SK-N-SH (cell line): Measurements from ENCODE around the gene RBM42. TPM values are rescaled to one million over a fixed set of nuclear protein-coding genes. Genes with fewer than 3 reads are reported as not detected.
A peak's percentile ranks its signal among the peaks of the same experiment; 100 is the strongest.

ENCODE experiments used
- CTCF ChIA-PET: fragments of 300-600, 350-600 bp; formaldehyde crosslinking; extraction: SDS; loops from one replicate; lab custom pipeline; 2021; lab: Yijun Ruan, JAX
- POLR2A ChIA-PET: fragments of 350-600 bp; sonication (Branson Sonifier 250); formaldehyde crosslinking; extraction: SDS; loops from one replicate; lab custom pipeline; 2020; ENCODE audit warnings: antibody characterized with exemption, inconsistent platforms; lab: Yijun Ruan, JAX
- DNase-seq: peaks from one replicate; pipeline ENCODE4 v3.0.0; 2012
- H2AFZ ChIP-seq: fragments of 200-600 bp; sonication (generic); 2 replicates; pipeline ENCODE4 v1.8.1; 2016; ENCODE audit warnings: antibody characterized with exemption, mild to moderate bottlenecking, low read depth
- H3F3A ChIP-seq: fragments of 200-600 bp; sonication (generic); replicated peaks from 2 replicates; pipeline ENCODE3; 2016; ENCODE audit warnings: antibody characterized with exemption, mild to moderate bottlenecking; ENCODE audit not compliant: insufficient read depth
- H3K27ac ChIP-seq, 2 experiments: fragments of 200-500 bp in 1 of 2; fragments of 200-600 bp in 1 of 2; sonication (Bioruptor generic) in 1 of 2; sonication (generic), shearing (Covaris generic) in 1 of 2; 2 replicates each; pipeline versions ENCODE4 v1.5.1 to v1.6.1; 2014 to 2016; ENCODE audit warnings: low read depth in 2 of 2, inconsistent platforms in 1 of 2, low read length in 1 of 2, mild to moderate bottlenecking in 1 of 2, mixed read lengths in 1 of 2
- H3K27me3 ChIP-seq: fragments of 200-600 bp; sonication (generic), shearing (Covaris generic); 2 replicates; pipeline ENCODE4 v1.6.1; 2016; ENCODE audit warnings: mixed run types; ENCODE audit not compliant: insufficient read depth
- H3K36me3 ChIP-seq, 2 experiments: fragments of 200-500 bp in 1 of 2; fragments of 200-600 bp in 1 of 2; sonication (Bioruptor generic) in 1 of 2; sonication (generic) in 1 of 2; replicated peaks in 1 of 2; 2 replicates each; pipeline versions ENCODE3 to v1.5.1; 2014 to 2016; ENCODE audit warnings: low read length in 1 of 2, mild to moderate bottlenecking in 1 of 2; ENCODE audit not compliant: insufficient read depth in 2 of 2, control insufficient read depth in 1 of 2
- H3K4me1 ChIP-seq, 2 experiments: fragments of 200-500 bp in 1 of 2; fragments of 200-600 bp in 1 of 2; sonication (Bioruptor generic) in 1 of 2; sonication (generic), shearing (Covaris generic) in 1 of 2; 2 replicates each; pipeline versions ENCODE4 v1.5.1 to v1.6.1; 2014 to 2016; ENCODE audit warnings: low read depth in 1 of 2, low read length in 1 of 2, mixed run types in 1 of 2; ENCODE audit not compliant: insufficient read depth in 2 of 2, control insufficient read depth in 1 of 2
- H3K4me2 ChIP-seq: fragments of 200-600 bp; sonication (generic), shearing (Covaris generic); 2 replicates; pipeline ENCODE4 v1.6.1; 2017; ENCODE audit warnings: mixed run types
- H3K4me3 ChIP-seq, 2 experiments: fragments of 200-500 bp in 1 of 2; fragments of 200-600 bp in 1 of 2; sonication (Bioruptor generic) in 1 of 2; sonication (generic), shearing (Covaris generic) in 1 of 2; 2 replicates each; pipeline versions ENCODE4 v1.5.1 to v1.8.1; 2014 to 2016; ENCODE audit warnings: low read depth in 2 of 2, inconsistent platforms in 1 of 2, low read length in 1 of 2, mild to moderate bottlenecking in 1 of 2, mixed read lengths in 1 of 2, moderate library complexity in 1 of 2
- H3K79me2 ChIP-seq: fragments of 200-600 bp; sonication (generic); 2 replicates; pipeline ENCODE4 v1.8.1; 2017; ENCODE audit warnings: mild to moderate bottlenecking; ENCODE audit not compliant: insufficient read depth
- H3K9ac ChIP-seq: fragments of 200-600 bp; sonication (generic); 2 replicates; pipeline ENCODE4 v1.6.1; 2017; ENCODE audit warnings: mixed run types
- H3K9me2 ChIP-seq: fragments of 200-600 bp; sonication (generic); 2 replicates; pipeline ENCODE4 v1.6.1; 2017; ENCODE audit warnings: mixed run types
- H3K9me3 ChIP-seq: fragments of 200-600 bp; sonication (generic); 2 replicates; pipeline ENCODE4 v1.6.1; 2017; ENCODE audit warnings: mixed run types, mild to moderate bottlenecking, moderate library complexity
- H4K20me1 ChIP-seq: fragments of 200-600 bp; sonication (generic); 2 replicates; pipeline ENCODE4 v1.6.1; 2017; ENCODE audit warnings: mild to moderate bottlenecking, mixed run types; ENCODE audit not compliant: insufficient read depth
- CHD2 ChIP-seq: fragments of 150-350 bp; IDR thresholded peaks from 2 replicates; pipeline ENCODE4 v1.6.1; 2018; ENCODE audit warnings: low read length; ENCODE audit not compliant: partially characterized antibody
- CTCF ChIP-seq: fragments of 200-600 bp; sonication (generic); IDR thresholded peaks from 2 replicates; pipeline ENCODE4 v1.6.1; 2017; ENCODE audit warnings: antibody characterized with exemption, mild to moderate bottlenecking, moderate library complexity
- EZH2phosphoT487 ChIP-seq: fragments of 200-600 bp; sonication (generic); IDR thresholded peaks from 2 replicates; pipeline ENCODE4 v1.6.1; 2017; ENCODE audit warnings: low read depth, mixed run types, mild to moderate bottlenecking, antibody characterized with exemption, moderate library complexity, borderline replicate concordance
- FOXJ3 ChIP-seq: sonication (generic); formaldehyde crosslinking; IDR thresholded peaks from 2 replicates; pipeline ENCODE4 v1.5.1; 2020; ENCODE audit warnings: mild to moderate bottlenecking, missing genetic modification reagents
- GATA2 ChIP-seq: sonication (generic); formaldehyde crosslinking; IDR thresholded peaks from 2 replicates; pipeline ENCODE4 v1.5.0; 2020; ENCODE audit warnings: mild to moderate bottlenecking, missing genetic modification reagents
- MAX ChIP-seq: IDR thresholded peaks from 2 replicates; pipeline ENCODE4 v1.4.0; 2012; ENCODE audit warnings: low read depth
- MXI1 ChIP-seq: IDR thresholded peaks from 2 replicates; pipeline ENCODE4 v1.6.1; 2012; ENCODE audit warnings: mild to moderate bottlenecking, low read depth, low read length, improper control_type of control experiment
- RFX5 ChIP-seq: IDR thresholded peaks from 2 replicates; pipeline ENCODE4 v1.6.1; 2012; ENCODE audit warnings: mild to moderate bottlenecking, improper control_type of control experiment, low read length
- USF2 ChIP-seq: fragments of 150-350 bp; IDR thresholded peaks from 2 replicates; pipeline ENCODE4 v1.6.1; 2017; ENCODE audit warnings: antibody characterized with exemption, low read length, low read depth, borderline replicate concordance
- WGBS: methylation state at CpG from one replicate; pipeline ENCODE4 v1.1.6; 2017; ENCODE audit warnings: low lambda C conversion rate; 5-methylcytosine and 5-hydroxymethylcytosine counted together
- polyA plus RNA-seq, 3 experiments: library from polyadenylated mRNA; depleted of rRNA; stranded (reverse); fragments of >200 nt; gene quantifications; 2 replicates each; pipeline ENCODE4 v1.2.3, GENCODE V29; 2012

RBM42 gene
- polyA plus RNA-seq, 1 of the 3 experiments (the other 2 are of a cell fraction): 69.9 TPM

DNA sequence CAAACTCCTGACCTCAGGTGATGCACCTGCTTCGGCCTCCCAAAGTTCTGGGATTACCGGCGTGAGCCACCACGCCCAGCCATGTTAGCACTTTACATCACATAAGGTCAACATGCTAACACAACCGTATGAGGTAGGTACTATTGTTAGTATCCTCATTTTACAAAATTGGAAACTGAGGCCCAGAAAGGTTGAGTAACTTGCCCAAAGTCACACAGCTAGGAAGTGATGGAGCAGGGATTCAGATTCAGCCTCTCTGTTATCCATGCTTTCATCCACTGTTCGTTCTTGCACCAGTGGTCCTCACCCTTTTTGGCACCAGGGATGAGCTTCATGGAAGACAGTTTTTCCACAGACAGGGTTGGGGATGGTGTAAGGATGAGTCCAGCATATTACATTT is 27.9 kb downstream of the RBM42 start:
- no peaks in the 10 kb centered on the region for H3K9me3 ChIP-seq
- no peak overlapping the region for H3K9ac ChIP-seq
- H3K4me1 ChIP-seq: no peaks in the 10 kb centered on the region
- no peak overlapping the region for H2AFZ ChIP-seq
- H3K4me2 ChIP-seq: no peak overlapping the region
- no peaks in the 10 kb centered on the region for H4K20me1 ChIP-seq
- peaks cover 28 to 31% of the 10 kb centered on the region in 2 experiments for H3K36me3 ChIP-seq
- ChIA-PET CTCF (interaction anchor here (1.1 to 2.8 kb wide), 5 partner anchors 10 to 162 kb away, joined by 3 to 10 read pairs (median 3); no protein-coding TSS in a partner anchor), POLR2A (interaction anchor here (1.6 kb wide), 1 partner anchor 9 kb away, joined by 3 read pairs; the partner anchor contains the start of gene COX6B1)
- H3K27me3 ChIP-seq: no peaks in the 10 kb centered on the region
- 0 out of 2 replicates have a peak, but pooled peaks cover under 1% of the 10 kb centered on the region for H3K79me2 ChIP-seq
- TF ChIP-seq EZH2phosphoT487: no peak
- no peak for TF ChIP-seq GATA2 (CRISPR knock-in tag)
- no peak for TF ChIP-seq MXI1
- TF ChIP-seq MAX: no peak
- no peak for TF ChIP-seq CHD2
- no peak for TF ChIP-seq FOXJ3 (CRISPR knock-in tag)
- no peak for TF ChIP-seq USF2
- 89% methylated on average over 6 of the region's 6 CpGs for WGBS
- H3F3A ChIP-seq: no peaks in the 10 kb centered on the region
- no peak overlapping the region for H3K4me3 ChIP-seq
- no peak for DNase-seq
- no peaks in the 10 kb centered on the region for H3K9me2 ChIP-seq
- no peak overlapping the region for H3K27ac ChIP-seq

- H3K9me3 ChIP-seq: no peaks in the 10 kb centered on the region
- peaks cover 28 to 31% of the 10 kb centered on the region in 2 experiments for H3K36me3 ChIP-seq
- H3K9ac ChIP-seq: no peak overlapping the region
- no peak overlapping the region for H3K4me3 ChIP-seq
- ChIA-PET POLR2A (interaction anchor here (1.6 kb wide), 1 partner anchor 10 kb away, joined by 3 read pairs; the partner anchor contains the start of gene COX6B1), CTCF (interaction anchor here (1.0 to 2.8 kb wide), 4 partner anchors 9 to 163 kb away, joined by 3 to 10 read pairs (median 5); no protein-coding TSS in a partner anchor)
- no peaks in the 10 kb centered on the region for H4K20me1 ChIP-seq
- no peaks in the 10 kb centered on the region for H3F3A ChIP-seq
- DNase-seq: no peak
- H3K27me3 ChIP-seq: no peaks in the 10 kb centered on the region
- no peaks in the 10 kb centered on the region for H3K9me2 ChIP-seq
- H3K79me2 ChIP-seq: no peaks in the 10 kb centered on the region
- H3K4me1 ChIP-seq: no peaks in the 10 kb centered on the region
- H3K4me2 ChIP-seq: no peak overlapping the region
- H2AFZ ChIP-seq: no peak overlapping the region
- WGBS: 82% methylated on average over 15 of the region's 15 CpGs
- no peak overlapping the region for H3K27ac ChIP-seq
- TF ChIP-seq RFX5 (no peak), CTCF (0 out of 2 replicates have a peak, but pooled peaks have one; percentile 24)
Measured at GRCh38 chr19:35657904-35658700, 29.3 kb downstream of the RBM42 start.
